Caco-2 (cell line): ENCODE data around the gene UGT2B11. TPM values are rescaled to one million over a fixed set of nuclear protein-coding genes. Genes with fewer than 3 reads are reported as not detected.
"Not testable (repeated sequence)": the region's sequence is repeated elsewhere in the genome, so short reads cannot be mapped to it uniquely, and the experiment has no call there.

Experiments used
- BruUV-seq: library from RNA; stranded (reverse); fragments of 400-500 nt; replicated peaks from 2 replicates; lab custom pipeline; 2021; lab: Mats Ljungman, UMichigan
- CTCF ChIA-PET: fragments of 300-600 bp; sonication (Branson Sonifier 250); formaldehyde crosslinking; loops from one replicate; lab custom pipeline; 2022; ENCODE audit warnings: antibody characterized with exemption; lab: Charles Lee
- POLR2A ChIA-PET: fragments of 300-600 bp; sonication (Branson Sonifier 250); formaldehyde crosslinking; loops from one replicate; lab custom pipeline; 2022; ENCODE audit warnings: antibody characterized with exemption; lab: Charles Lee
- DNase-seq, 2 experiments: peaks; one replicate each; pipeline versions ENCODE4 v3.0.0 to v3.0.0-alpha.2; 2020 to 2022
- H3K27me3 ChIP-seq: replicated peaks from 2 replicates; pipeline ENCODE4 v1.6.0; 2011; ENCODE audit warnings: low read length; ENCODE audit not compliant: control insufficient read depth, insufficient read depth
- H3K36me3 ChIP-seq: 2 replicates; pipeline ENCODE4 v1.5.1; 2011; ENCODE audit warnings: low read length; ENCODE audit not compliant: control insufficient read depth, insufficient read depth
- H3K4me1 ChIP-seq: fragments of 250-450 bp; sonication (Bioruptor Pico); 2 replicates; pipeline ENCODE4 v1.5.1; 2020; ENCODE audit warnings: mild to moderate bottlenecking
- H3K4me3 ChIP-seq: 2 replicates; pipeline ENCODE4 v1.5.1; 2011; ENCODE audit warnings: low read depth, mild to moderate bottlenecking, control low read depth, low read length
- H3K9me3 ChIP-seq: fragments of 250-450 bp; sonication (Bioruptor Pico); 2 replicates; pipeline ENCODE4 v1.5.1; 2020; ENCODE audit warnings: mild to moderate bottlenecking, moderate library complexity
- H3K27ac Mint-ChIP-seq: one replicate; pipeline ENCODE4 v1.8.0; 2022; ENCODE audit warnings: mixed read lengths; ENCODE audit not compliant: unreplicated experiment
- H3K27me3 Mint-ChIP-seq: one replicate; pipeline ENCODE4 v1.8.0; 2022; ENCODE audit warnings: mixed read lengths; ENCODE audit not compliant: insufficient read depth, unreplicated experiment
- H3K36me3 Mint-ChIP-seq: one replicate; pipeline ENCODE4 v1.8.0; 2022; ENCODE audit warnings: mild to moderate bottlenecking, mixed read lengths; ENCODE audit not compliant: insufficient read depth, unreplicated experiment
- H3K4me1 Mint-ChIP-seq: one replicate; pipeline ENCODE4 v1.8.0; 2022; ENCODE audit warnings: low read depth, mixed read lengths; ENCODE audit not compliant: unreplicated experiment
- H3K4me3 Mint-ChIP-seq: one replicate; pipeline ENCODE4 v1.8.0; 2022; ENCODE audit warnings: mild to moderate bottlenecking, moderate library complexity, mixed read lengths; ENCODE audit not compliant: unreplicated experiment
- H3K9me3 Mint-ChIP-seq: one replicate; pipeline ENCODE4 v1.8.0; 2022; ENCODE audit warnings: mixed read lengths; ENCODE audit not compliant: unreplicated experiment
- CTCF ChIP-seq, 2 experiments: fragments of 200-600 bp in 1 of 2; IDR thresholded peaks; 1 replicate in 1 of 2; 2 replicates in 1 of 2; pipeline versions ENCODE4 v1.5.1 to v1.8.0; 2011 to 2022; ENCODE audit warnings: antibody characterized with exemption in 1 of 2, control low read depth in 1 of 2, inconsistent platforms in 1 of 2, low read depth in 1 of 2, low read length in 1 of 2, mild to moderate bottlenecking in 1 of 2, moderate library complexity in 1 of 2; ENCODE audit not compliant: insufficient read depth in 1 of 2, severe bottlenecking in 1 of 2, unreplicated experiment in 1 of 2
- intact Hi-C: fragments of 100-400 bp; cut with micrococcal nuclease; formaldehyde crosslinking; loops from one replicate; pipeline ENCODE4 v1.10.0; 2022; ENCODE audit not compliant: unreplicated experiment
- total RNA-seq: library from RNA; stranded (reverse); gene quantifications from 2 replicates; pipeline ENCODE4 v1.2.3, GENCODE V29; 2022

The UGT2B11 gene
- total RNA-seq, 1 experiment from 2014 or later = not detected

- Histone ChIP-seq H3K27me3 (no peaks in the 10 kb centered on the region), H3K4me1 (peaks cover 11% of the 10 kb centered on the region; the same call in 1 of the 2 replicates), H3K36me3 (no peaks in the 10 kb centered on the region), H3K9me3 (no peaks in the 10 kb centered on the region), H3K4me3 (no peak overlapping the region)
- BruUV-seq = no TSS peak
- ChIA-PET CTCF (no interaction called here), POLR2A (no interaction called here)
- Mint-ChIP-seq H3K27me3 (no peaks in the 10 kb centered on the region), H3K4me1 (peaks cover 15% of the 10 kb centered on the region), H3K4me3 (no peak overlapping the region), H3K36me3 (no peaks in the 10 kb centered on the region), H3K27ac (no peak overlapping the region), H3K9me3 (no peaks in the 10 kb centered on the region)
- intact Hi-C loops = no loop called here
- no peak for DNase-seq
- no peak for TF ChIP-seq CTCF (IDR thresholded peaks at IDR 0.05; ENCODE audit: insufficient read depth in 1 of 2, low read depth in 1 of 2, low read length in 1 of 2, severe bottlenecking in 1 of 2, unreplicated experiment in 1 of 2)
Measured at GRCh38 chr4:69210911-69211310, 3.6 kb downstream of the UGT2B11 start.

GRCh38 chr4:69198506-69198905 lies 16.0 kb downstream of the UGT2B11 start:
- H3K36me3 ChIP-seq, POLR2A ChIA-PET, DNase-seq, H3K4me3 ChIP-seq, H3K36me3 Mint-ChIP-seq, H3K27me3 ChIP-seq, BruUV-seq, H3K4me1 ChIP-seq, CTCF ChIA-PET, H3K4me1 Mint-ChIP-seq, H3K4me3 Mint-ChIP-seq, H3K27me3 Mint-ChIP-seq, H3K9me3 ChIP-seq: not testable (repeated sequence)
- H3K27ac Mint-ChIP-seq = peak overlapping the region; percentile 16
- intact Hi-C loops = loop anchor here (10.0 kb wide), 1 partner anchor 396 kb away; no protein-coding TSS in a partner anchor
- H3K9me3 Mint-ChIP-seq = peaks cover 30% of the 10 kb centered on the region

DNA sequence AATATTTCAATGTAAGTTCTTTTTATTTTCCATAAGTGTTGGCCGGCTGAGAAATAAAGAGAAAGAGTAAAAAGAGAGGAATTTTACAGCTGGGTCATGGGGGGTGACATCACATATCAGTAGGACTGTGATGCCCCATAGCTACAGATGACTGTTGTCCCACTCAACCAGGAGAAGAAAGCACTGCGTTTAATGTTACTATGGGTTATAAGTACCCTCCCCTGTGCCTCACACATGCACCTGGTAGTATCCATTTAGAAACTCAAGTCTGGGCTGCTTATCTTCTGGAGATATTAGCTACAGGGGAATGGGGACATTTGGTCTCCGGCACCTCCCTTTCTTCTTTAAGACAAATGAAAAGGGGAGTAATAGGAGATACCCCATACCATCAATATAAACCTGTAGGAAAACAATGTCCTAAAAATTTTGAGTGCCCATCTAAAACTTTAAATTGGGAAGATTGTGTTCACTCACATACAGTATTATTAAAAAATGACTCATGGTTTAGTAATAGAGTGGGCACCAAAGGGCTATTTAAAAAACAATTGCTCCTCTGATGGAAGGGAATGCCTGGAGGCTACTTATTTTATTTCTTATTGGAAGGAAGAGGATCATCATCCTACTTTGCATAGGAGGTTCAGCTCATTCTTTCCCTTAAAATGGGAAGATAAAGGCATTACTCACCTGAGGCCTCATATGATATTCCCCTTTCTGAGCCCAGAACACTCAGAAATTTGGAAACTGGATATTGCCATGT lies 18.2 kb downstream of the UGT2B11 start:
- ChIA-PET CTCF (no interaction called here), POLR2A (no interaction called here)
- Histone ChIP-seq H3K4me3 (no peak overlapping the region), H3K36me3 (no peaks in the 10 kb centered on the region), H3K27me3 (no peaks in the 10 kb centered on the region), H3K4me1 (0 out of 2 replicates have a peak, but pooled peaks cover 4% of the 10 kb centered on the region), H3K9me3 (peaks cover 11% of the 10 kb centered on the region; the same call in 1 of the 2 replicates)
- peaks cover 7% of the 10 kb centered on the region for H3K4me1 Mint-ChIP-seq
- H3K36me3 Mint-ChIP-seq = no peaks in the 10 kb centered on the region
- H3K27ac Mint-ChIP-seq = no peak overlapping the region
- H3K9me3 Mint-ChIP-seq = peaks cover 49% of the 10 kb centered on the region
- no peak overlapping the region for H3K4me3 Mint-ChIP-seq
- no peaks in the 10 kb centered on the region for H3K27me3 Mint-ChIP-seq
- no peak for DNase-seq
- intact Hi-C loops = loop anchor here (10.0 kb wide), 1 partner anchor 398 kb away; no protein-coding TSS in a partner anchor
- no TSS peak for BruUV-seq
- TF ChIP-seq CTCF (IDR thresholded peaks at IDR 0.05; ENCODE audit: insufficient read depth in 1 of 2, low read depth in 1 of 2, low read length in 1 of 2, severe bottlenecking in 1 of 2, unreplicated experiment in 1 of 2) = no peak
